Suprapubic skin (tissue), 4 donors: ENCODE results near the gene IDNK.
A peak's percentile ranks its signal among the peaks of the same experiment; 100 is the strongest.

ENCODE experiments used
- POLR2A ChIP-seq, 2 donors: fragments of 450-650 bp; IDR thresholded peaks; one replicate each; pipeline ENCODE4 v1.6.1; 2017; ENCODE audit warnings: antibody characterized with exemption in 2 of 2, mild to moderate bottlenecking in 2 of 2, moderate library complexity in 2 of 2
- POLR2AphosphoS5 ChIP-seq, 3 donors: sonication (generic); formaldehyde crosslinking; IDR thresholded peaks; one replicate each; pipeline ENCODE4 v1.6.1; 2017; ENCODE audit warnings: antibody characterized with exemption in 3 of 3
- TF ChIP-seq, protein P1 (sequence below), 2 donors: fragments of 200-600 bp in 1 of 2; fragments of 450-650 bp in 1 of 2; sonication (generic) in 1 of 2; IDR thresholded peaks; one replicate each; pipeline ENCODE4 v1.5.1; 2016 to 2019; ENCODE audit warnings: antibody characterized with exemption in 2 of 2, mild to moderate bottlenecking in 1 of 2, moderate library complexity in 1 of 2

DNA sequence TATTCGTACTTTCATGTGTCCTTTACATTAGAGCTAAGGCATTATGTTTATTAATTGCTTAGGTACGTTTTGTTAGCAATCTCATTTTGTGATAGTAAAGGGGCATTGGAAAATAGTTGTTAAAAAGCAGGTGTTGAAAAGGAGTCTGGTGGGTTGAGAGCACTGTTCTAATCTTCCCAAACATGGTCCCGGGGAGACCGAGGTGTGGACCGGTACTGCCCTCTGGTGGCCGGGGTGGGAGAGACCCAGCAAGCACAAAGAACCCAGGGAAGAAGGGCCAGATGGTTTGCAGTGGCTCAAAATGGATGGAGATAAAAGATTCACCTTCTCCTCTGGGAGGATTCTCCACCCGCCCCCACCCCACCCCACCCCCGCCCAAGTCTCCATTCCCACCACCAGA, 26.1 kb downstream of the IDNK start:
- TF ChIP-seq, protein P1, sequence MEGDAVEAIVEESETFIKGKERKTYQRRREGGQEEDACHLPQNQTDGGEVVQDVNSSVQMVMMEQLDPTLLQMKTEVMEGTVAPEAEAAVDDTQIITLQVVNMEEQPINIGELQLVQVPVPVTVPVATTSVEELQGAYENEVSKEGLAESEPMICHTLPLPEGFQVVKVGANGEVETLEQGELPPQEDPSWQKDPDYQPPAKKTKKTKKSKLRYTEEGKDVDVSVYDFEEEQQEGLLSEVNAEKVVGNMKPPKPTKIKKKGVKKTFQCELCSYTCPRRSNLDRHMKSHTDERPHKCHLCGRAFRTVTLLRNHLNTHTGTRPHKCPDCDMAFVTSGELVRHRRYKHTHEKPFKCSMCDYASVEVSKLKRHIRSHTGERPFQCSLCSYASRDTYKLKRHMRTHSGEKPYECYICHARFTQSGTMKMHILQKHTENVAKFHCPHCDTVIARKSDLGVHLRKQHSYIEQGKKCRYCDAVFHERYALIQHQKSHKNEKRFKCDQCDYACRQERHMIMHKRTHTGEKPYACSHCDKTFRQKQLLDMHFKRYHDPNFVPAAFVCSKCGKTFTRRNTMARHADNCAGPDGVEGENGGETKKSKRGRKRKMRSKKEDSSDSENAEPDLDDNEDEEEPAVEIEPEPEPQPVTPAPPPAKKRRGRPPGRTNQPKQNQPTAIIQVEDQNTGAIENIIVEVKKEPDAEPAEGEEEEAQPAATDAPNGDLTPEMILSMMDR (IDR thresholded peaks at IDR 0.05) = peak; percentile 48 to 64
- no peak for TF ChIP-seq POLR2A (IDR thresholded peaks at IDR 0.05)
- no peak for TF ChIP-seq POLR2AphosphoS5 (IDR thresholded peaks at IDR 0.05)
